ENCODE measurements around the gene PCDHA6.
"Not testable (repeated sequence)": the region's sequence is repeated elsewhere in the genome, so short reads cannot be mapped to it uniquely, and the experiment has no call there.

Gene PCDHA6, protein sequence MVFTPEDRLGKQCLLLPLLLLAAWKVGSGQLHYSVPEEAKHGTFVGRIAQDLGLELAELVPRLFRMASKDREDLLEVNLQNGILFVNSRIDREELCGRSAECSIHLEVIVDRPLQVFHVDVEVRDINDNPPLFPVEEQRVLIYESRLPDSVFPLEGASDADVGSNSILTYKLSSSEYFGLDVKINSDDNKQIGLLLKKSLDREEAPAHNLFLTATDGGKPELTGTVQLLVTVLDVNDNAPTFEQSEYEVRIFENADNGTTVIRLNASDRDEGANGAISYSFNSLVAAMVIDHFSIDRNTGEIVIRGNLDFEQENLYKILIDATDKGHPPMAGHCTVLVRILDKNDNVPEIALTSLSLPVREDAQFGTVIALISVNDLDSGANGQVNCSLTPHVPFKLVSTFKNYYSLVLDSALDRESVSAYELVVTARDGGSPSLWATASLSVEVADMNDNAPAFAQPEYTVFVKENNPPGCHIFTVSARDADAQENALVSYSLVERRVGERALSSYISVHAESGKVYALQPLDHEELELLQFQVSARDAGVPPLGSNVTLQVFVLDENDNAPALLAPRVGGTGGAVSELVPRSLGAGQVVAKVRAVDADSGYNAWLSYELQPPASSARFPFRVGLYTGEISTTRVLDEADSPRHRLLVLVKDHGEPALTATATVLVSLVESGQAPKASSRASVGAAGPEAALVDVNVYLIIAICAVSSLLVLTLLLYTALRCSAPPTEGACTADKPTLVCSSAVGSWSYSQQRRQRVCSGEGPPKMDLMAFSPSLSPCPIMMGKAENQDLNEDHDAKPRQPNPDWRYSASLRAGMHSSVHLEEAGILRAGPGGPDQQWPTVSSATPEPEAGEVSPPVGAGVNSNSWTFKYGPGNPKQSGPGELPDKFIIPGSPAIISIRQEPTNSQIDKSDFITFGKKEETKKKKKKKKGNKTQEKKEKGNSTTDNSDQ

DNA sequence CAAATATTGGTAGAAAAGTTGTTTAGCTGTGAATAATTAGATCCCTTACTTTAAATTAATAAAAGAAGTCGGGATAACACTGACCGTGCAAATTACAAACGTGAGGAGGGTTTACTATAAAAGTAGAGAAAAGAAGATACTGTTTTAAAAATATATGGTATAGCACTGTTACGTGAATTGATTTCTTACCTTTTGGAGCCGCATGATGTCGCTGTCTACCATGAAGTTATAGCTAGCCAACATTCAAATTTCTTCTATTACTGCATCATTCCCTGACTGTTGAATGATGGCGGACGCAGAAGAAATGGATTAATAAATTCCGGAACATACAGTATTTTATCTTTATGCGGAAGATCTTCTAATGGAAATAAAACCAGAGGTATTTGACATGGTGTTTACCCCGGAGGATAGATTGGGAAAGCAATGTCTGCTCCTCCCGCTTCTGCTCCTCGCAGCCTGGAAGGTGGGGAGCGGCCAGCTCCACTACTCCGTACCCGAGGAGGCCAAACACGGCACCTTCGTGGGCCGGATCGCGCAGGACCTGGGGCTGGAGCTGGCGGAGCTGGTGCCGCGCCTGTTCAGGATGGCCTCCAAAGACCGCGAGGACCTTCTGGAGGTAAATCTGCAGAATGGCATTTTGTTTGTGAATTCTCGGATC, at the start of gene PCDHA6:
Gene PCDHA6 (plus strand): TSS at position 257 of the 658 bp plus-strand sequence. CDS start 132 bp downstream, at position 389.
- Histone ChIP-seq H3K4me3 (ENCODE audit: low read length in 2 of 2) (no peak within 1 kb of the TSS), H3K36me3 (ENCODE audit: control insufficient read depth in 2 of 2, insufficient read depth in 2 of 2, low read length in 2 of 2) (no peaks in the 10 kb centered on the region), H3K27me3 (ENCODE audit: control insufficient read depth in 1 of 2, insufficient read depth in 2 of 2, low read length in 2 of 2) (peaks cover 7 to 21% of the 10 kb centered on the region in 2 donors), H3K27ac (ENCODE audit: low read length) (no peak within 1 kb of the TSS), H3K4me1 (ENCODE audit: control insufficient read depth, insufficient read depth, low read length) (no peaks in the 10 kb centered on the region), H3K9ac (ENCODE audit: low read length in 2 of 2) (no peak within 1 kb of the TSS), H3K9me3 (ENCODE audit: control insufficient read depth in 2 of 2, low read length in 2 of 2) (peaks cover 2 to 11% of the 10 kb centered on the region in 2 donors)

DNA sequence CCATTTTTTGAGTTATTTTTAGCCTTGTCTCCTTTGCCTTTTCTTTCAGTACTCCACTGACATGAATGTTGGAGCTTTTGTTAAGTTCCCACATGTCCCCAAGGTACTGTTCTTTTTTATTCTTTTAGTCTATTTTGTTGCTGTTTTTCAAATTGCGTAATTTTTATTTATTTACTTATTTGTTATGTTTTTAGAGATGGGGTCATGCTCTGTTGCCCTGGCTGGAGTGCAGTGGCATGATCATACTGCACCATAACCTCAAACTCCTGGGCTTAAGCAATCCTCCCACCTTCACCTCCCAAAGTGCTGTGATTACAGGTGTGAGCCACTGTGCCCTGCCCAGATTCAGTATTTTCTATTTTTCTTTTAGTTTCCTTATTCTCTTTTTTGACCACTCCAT, 47.2 kb upstream of the PCDHA6 start:
- Histone ChIP-seq H3K4me3 (ENCODE audit: low read length in 2 of 2) (no peak overlapping the region), H3K9me3 (ENCODE audit: control insufficient read depth in 2 of 2, low read length in 2 of 2) (peaks cover 8 to 21% of the 10 kb centered on the region in 2 donors), H3K9ac (ENCODE audit: low read length in 2 of 2) (no peak overlapping the region), H3K27me3 (ENCODE audit: control insufficient read depth in 1 of 2, insufficient read depth in 2 of 2, low read length in 2 of 2) (peaks cover 0 to 2% of the 10 kb centered on the region in 2 donors), H3K36me3 (ENCODE audit: control insufficient read depth in 2 of 2, insufficient read depth in 2 of 2, low read length in 2 of 2) (no peaks in the 10 kb centered on the region), H3K4me1 (ENCODE audit: control insufficient read depth, insufficient read depth, low read length) (no peaks in the 10 kb centered on the region), H3K27ac (ENCODE audit: low read length) (no peak overlapping the region)

DNA sequence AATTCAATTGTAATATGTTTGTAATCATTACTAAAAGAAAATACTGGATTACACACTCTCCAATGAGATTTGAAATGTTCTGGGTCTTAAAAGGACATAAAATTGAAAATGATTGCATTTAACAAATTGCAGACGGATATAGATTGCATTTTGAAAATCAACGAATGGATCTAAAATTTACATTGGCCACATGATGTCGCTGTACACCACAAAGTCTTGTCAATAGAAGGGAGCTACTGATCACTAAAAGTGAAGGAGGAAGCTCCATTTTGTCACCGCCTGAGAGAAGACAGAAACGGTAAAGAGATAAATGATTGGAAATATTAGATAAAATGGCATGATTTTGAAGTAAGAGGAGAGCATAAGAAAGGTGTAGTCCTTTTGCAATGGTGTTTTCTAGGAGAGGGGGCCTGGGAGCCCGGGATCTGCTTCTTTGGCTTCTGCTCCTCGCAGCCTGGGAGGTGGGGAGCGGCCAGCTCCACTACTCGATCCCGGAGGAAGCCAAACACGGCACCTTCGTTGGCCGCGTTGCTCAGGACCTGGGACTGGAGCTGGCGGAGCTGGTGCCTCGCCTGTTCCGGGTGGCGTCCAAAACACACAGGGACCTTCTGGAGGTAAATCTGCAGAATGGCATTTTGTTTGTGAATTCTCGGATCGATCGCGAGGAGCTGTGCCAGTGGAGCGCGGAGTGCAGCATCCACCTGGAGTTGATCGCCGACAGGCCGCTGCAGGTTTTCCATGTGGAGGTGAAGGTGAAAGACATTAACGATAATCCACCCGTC, 41.7 kb upstream of the PCDHA6 start, which contains the start of gene PCDHA1:
Gene PCDHA1 (plus strand): TSS at position 236 of the 782 bp plus-strand sequence.
- H3K4me1 ChIP-seq (ENCODE audit: control insufficient read depth, insufficient read depth, low read length): no peaks in the 10 kb centered on the region
- no peaks in the 10 kb centered on the region for H3K36me3 ChIP-seq (ENCODE audit: control insufficient read depth in 2 of 2, insufficient read depth in 2 of 2, low read length in 2 of 2)
- H3K9ac ChIP-seq (ENCODE audit: low read length in 2 of 2): no peak within 1 kb of the TSS
- H3K9me3 ChIP-seq (ENCODE audit: control insufficient read depth in 2 of 2, low read length in 2 of 2): peaks cover 23 to 24% of the 10 kb centered on the region in 2 donors
- no peak within 1 kb of the TSS for H3K4me3 ChIP-seq (ENCODE audit: low read length in 2 of 2)
- no peak within 1 kb of the TSS for H3K27ac ChIP-seq (ENCODE audit: low read length)
- H3K27me3 ChIP-seq (ENCODE audit: control insufficient read depth in 1 of 2, insufficient read depth in 2 of 2, low read length in 2 of 2): peaks cover 13 to 22% of the 10 kb centered on the region in 2 donors

DNA sequence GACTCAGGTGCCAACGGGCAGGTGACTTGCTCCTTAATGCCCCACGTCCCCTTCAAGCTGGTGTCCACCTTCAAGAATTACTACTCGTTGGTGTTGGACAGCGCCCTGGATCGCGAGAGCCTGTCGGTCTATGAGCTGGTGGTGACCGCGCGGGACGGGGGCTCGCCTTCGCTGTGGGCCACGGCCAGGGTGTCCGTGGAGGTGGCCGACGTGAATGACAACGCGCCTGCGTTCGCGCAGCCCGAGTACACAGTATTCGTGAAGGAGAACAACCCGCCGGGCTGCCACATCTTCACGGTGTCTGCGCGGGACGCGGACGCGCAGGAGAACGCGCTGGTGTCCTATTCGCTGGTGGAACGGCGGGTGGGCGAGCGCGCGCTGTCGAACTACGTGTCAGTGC, 40.3 kb upstream of the PCDHA6 start:
- not testable (repeated sequence) for H3K4me3 ChIP-seq (ENCODE audit: low read length in 2 of 2); H3K27ac ChIP-seq (ENCODE audit: low read length); H3K36me3 ChIP-seq (ENCODE audit: control insufficient read depth in 2 of 2, insufficient read depth in 2 of 2, low read length in 2 of 2); H3K4me1 ChIP-seq (ENCODE audit: control insufficient read depth, insufficient read depth, low read length); H3K9ac ChIP-seq (ENCODE audit: low read length in 2 of 2)
- H3K27me3 ChIP-seq (ENCODE audit: control insufficient read depth in 1 of 2, insufficient read depth in 2 of 2, low read length in 2 of 2): peaks cover 13 to 22% of the 10 kb centered on the region in 2 donors
- H3K9me3 ChIP-seq (ENCODE audit: control insufficient read depth in 2 of 2, low read length in 2 of 2): peaks cover 20% of the 10 kb centered on the region in 2 donors

DNA sequence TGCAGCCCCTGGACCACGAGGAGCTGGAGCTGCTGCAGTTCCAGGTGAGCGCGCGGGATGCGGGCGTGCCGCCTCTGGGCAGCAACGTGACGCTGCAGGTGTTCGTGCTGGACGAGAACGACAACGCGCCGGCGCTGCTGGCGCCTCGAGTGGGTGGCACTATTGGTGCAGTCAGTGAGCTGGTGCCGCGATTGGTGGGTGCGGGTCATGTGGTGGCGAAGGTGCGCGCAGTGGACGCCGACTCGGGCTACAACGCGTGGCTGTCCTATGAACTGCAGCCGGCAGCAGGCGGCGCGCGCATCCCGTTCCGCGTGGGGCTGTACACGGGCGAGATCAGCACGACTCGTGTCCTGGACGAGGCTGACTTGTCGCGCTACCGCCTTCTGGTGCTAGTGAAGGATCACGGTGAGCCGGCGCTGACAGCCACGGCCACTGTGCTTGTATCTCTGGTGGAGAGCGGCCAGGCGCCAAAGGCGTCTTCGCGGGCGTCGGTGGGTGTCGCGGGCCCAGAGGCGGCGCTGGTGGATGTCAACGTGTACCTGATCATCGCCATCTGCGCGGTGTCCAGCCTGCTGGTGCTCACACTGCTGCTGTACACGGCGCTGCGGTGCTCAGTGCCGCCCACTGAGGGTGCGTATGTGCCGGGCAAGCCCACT, 39.8 kb upstream of the PCDHA6 start:
- H3K9me3 ChIP-seq (ENCODE audit: control insufficient read depth in 2 of 2, low read length in 2 of 2): peaks cover 20 to 21% of the 10 kb centered on the region in 2 donors
- H3K4me1 ChIP-seq (ENCODE audit: control insufficient read depth, insufficient read depth, low read length); H3K9ac ChIP-seq (ENCODE audit: low read length in 2 of 2); H3K4me3 ChIP-seq (ENCODE audit: low read length in 2 of 2); H3K27ac ChIP-seq (ENCODE audit: low read length); H3K36me3 ChIP-seq (ENCODE audit: control insufficient read depth in 2 of 2, insufficient read depth in 2 of 2, low read length in 2 of 2): not testable (repeated sequence)
- H3K27me3 ChIP-seq (ENCODE audit: control insufficient read depth in 1 of 2, insufficient read depth in 2 of 2, low read length in 2 of 2): peaks cover 12 to 22% of the 10 kb centered on the region in 2 donors

DNA sequence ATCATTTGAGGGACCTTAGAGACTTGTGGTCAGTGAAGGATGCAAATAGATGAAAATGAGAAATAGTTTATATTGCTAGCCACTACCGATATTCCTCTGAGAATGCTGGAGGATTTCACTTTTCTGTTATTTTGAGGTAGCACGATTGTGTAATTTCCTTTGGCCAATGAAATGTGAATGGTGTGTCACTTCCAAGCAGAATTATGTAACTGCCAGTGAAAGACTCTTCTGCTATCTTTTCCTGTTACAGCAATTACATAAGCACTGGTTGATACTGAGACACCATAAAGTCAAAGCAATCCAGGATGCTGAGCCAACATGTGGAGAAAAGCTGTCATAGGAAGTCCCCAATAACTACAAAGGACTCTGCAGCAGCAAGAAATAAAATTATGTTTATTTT, 36.7 kb upstream of the PCDHA6 start:
- Histone ChIP-seq H3K9ac (ENCODE audit: low read length in 2 of 2) (no peak overlapping the region), H3K4me3 (ENCODE audit: low read length in 2 of 2) (no peak overlapping the region), H3K36me3 (ENCODE audit: control insufficient read depth in 2 of 2, insufficient read depth in 2 of 2, low read length in 2 of 2) (no peaks in the 10 kb centered on the region), H3K27ac (ENCODE audit: low read length) (no peak overlapping the region), H3K27me3 (ENCODE audit: control insufficient read depth in 1 of 2, insufficient read depth in 2 of 2, low read length in 2 of 2) (peaks cover 11 to 40% of the 10 kb centered on the region in 2 donors), H3K9me3 (ENCODE audit: control insufficient read depth in 2 of 2, low read length in 2 of 2) (peaks cover 21 to 29% of the 10 kb centered on the region in 2 donors), H3K4me1 (ENCODE audit: control insufficient read depth, insufficient read depth, low read length) (no peaks in the 10 kb centered on the region)

DNA sequence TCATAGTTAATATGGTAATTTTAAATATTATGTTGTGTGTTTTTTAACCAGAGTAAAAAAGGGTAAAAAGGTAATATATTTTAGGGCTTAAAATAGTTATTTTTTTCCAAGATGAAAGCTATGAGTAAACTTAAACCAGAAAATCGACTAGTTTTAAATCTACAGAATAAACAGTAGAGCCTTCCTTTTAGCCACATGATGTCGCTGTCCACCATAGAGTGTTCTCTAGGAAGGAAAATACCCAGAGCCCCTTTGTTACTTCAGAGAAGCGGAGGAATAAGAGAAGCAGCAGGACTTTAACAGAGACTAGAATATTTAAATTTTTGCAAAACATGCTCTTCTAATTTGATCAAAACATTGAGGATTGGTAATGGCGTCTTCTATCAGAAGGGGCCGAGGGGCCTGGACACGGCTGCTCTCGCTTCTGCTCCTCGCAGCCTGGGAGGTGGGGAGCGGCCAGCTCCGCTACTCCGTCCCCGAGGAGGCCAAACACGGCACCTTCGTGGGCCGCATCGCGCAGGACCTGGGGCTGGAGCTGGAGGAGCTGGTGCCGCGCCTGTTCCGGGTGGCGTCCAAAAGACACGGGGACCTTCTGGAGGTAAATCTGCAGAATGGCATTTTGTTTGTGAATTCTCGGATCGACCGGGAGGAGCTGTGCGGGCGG, 33.0 kb upstream of the PCDHA6 start, which contains the start of gene PCDHA2:
Gene PCDHA2 (plus strand): TSS at position 258 of the 664 bp plus-strand sequence.
- Histone ChIP-seq H3K27me3 (ENCODE audit: control insufficient read depth in 1 of 2, insufficient read depth in 2 of 2, low read length in 2 of 2) (peaks cover 3 to 25% of the 10 kb centered on the region in 2 donors), H3K36me3 (ENCODE audit: control insufficient read depth in 2 of 2, insufficient read depth in 2 of 2, low read length in 2 of 2) (no peaks in the 10 kb centered on the region), H3K4me1 (ENCODE audit: control insufficient read depth, insufficient read depth, low read length) (no peaks in the 10 kb centered on the region), H3K27ac (ENCODE audit: low read length) (no peak within 1 kb of the TSS), H3K9me3 (ENCODE audit: control insufficient read depth in 2 of 2, low read length in 2 of 2) (peaks cover 14 to 19% of the 10 kb centered on the region in 2 donors), H3K9ac (ENCODE audit: low read length in 2 of 2) (no peak within 1 kb of the TSS), H3K4me3 (ENCODE audit: low read length in 2 of 2) (no peak within 1 kb of the TSS)

DNA sequence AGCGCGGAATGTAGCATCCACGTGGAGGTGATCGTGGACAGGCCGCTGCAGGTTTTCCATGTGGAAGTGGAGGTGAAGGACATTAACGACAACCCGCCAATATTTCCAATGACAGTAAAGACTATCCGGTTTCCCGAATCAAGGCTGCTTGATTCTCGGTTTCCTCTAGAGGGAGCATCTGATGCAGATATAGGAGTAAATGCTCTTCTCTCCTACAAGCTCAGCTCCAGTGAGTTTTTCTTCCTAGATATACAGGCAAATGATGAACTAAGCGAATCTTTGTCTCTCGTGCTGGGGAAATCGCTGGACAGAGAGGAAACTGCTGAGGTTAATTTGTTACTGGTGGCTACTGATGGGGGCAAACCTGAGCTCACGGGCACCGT, 32.5 kb upstream of the PCDHA6 start:
- H3K9me3 ChIP-seq (ENCODE audit: control insufficient read depth in 2 of 2, low read length in 2 of 2): peaks cover 14 to 19% of the 10 kb centered on the region in 2 donors
- H3K4me3 ChIP-seq (ENCODE audit: low read length in 2 of 2): no peak overlapping the region
- no peak overlapping the region for H3K9ac ChIP-seq (ENCODE audit: low read length in 2 of 2)
- no peak overlapping the region for H3K27ac ChIP-seq (ENCODE audit: low read length)
- H3K27me3 ChIP-seq (ENCODE audit: control insufficient read depth in 1 of 2, insufficient read depth in 2 of 2, low read length in 2 of 2): peaks cover 3 to 25% of the 10 kb centered on the region in 2 donors
- H3K36me3 ChIP-seq (ENCODE audit: control insufficient read depth in 2 of 2, insufficient read depth in 2 of 2, low read length in 2 of 2): no peaks in the 10 kb centered on the region
- H3K4me1 ChIP-seq (ENCODE audit: control insufficient read depth, insufficient read depth, low read length): no peaks in the 10 kb centered on the region

DNA sequence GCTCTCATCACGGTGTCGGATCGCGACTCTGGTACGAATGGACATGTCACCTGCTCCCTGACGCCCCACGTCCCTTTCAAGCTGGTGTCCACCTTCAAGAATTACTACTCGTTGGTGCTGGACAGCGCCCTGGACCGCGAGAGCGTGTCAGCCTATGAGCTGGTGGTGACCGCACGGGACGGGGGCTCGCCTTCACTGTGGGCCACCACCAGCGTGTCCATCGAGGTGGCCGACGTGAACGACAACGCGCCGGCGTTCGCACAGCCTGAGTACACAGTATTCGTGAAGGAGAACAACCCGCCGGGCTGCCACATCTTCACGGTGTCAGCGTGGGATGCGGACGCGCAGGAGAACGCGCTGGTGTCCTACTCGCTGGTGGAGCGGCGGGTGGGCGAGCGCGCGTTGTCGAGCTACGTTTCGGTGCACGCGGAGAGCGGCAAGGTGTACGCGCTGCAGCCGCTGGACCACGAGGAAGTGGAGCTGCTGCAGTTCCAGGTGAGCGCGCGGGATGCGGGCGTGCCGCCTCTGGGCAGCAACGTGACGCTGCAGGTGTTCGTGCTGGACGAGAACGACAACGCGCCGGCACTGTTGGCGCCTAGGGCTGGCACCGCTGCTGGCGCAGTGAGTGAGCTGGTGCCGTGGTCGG, 31.6 kb upstream of the PCDHA6 start:
- not testable (repeated sequence) for H3K4me1 ChIP-seq (ENCODE audit: control insufficient read depth, insufficient read depth, low read length); H3K9ac ChIP-seq (ENCODE audit: low read length in 2 of 2); H3K4me3 ChIP-seq (ENCODE audit: low read length in 2 of 2); H3K36me3 ChIP-seq (ENCODE audit: control insufficient read depth in 2 of 2, insufficient read depth in 2 of 2, low read length in 2 of 2); H3K27ac ChIP-seq (ENCODE audit: low read length)
- Histone ChIP-seq H3K27me3 (ENCODE audit: control insufficient read depth in 1 of 2, insufficient read depth in 2 of 2, low read length in 2 of 2) (peaks cover 3 to 25% of the 10 kb centered on the region in 2 donors), H3K9me3 (ENCODE audit: control insufficient read depth in 2 of 2, low read length in 2 of 2) (peaks cover 10 to 19% of the 10 kb centered on the region in 2 donors)

Data from stomach smooth muscle (tissue), 2 donors.